Thymus (tissue), 11 donors: Measurements from ENCODE around the gene MYOD1. TPM values are rescaled to one million over a fixed set of nuclear protein-coding genes. Genes with fewer than 3 reads are reported as not detected.

Experiments used
- DNase-seq, 9 donors: peaks; one replicate each; pipeline ENCODE4 v3.0.0-alpha.2; 2013; ENCODE audit warnings: low spot score in 9 of 9, low read depth in 6 of 9, missing footprints in 1 of 9
- H3K27ac ChIP-seq, 2 donors: one replicate each; pipeline ENCODE4 v1.5.1; 2013; ENCODE audit warnings: control low read depth in 1 of 2, low read depth in 1 of 2, low read length in 1 of 2, mild to moderate bottlenecking in 1 of 2, moderate library complexity in 1 of 2
- H3K27me3 ChIP-seq, 2 donors: one replicate each; pipeline ENCODE4 v1.5.1; 2013; ENCODE audit warnings: low read length in 1 of 2; ENCODE audit not compliant: control insufficient read depth in 2 of 2, insufficient read depth in 1 of 2
- H3K36me3 ChIP-seq, 2 donors: one replicate each; pipeline ENCODE4 v1.5.1; 2013; ENCODE audit warnings: low read length in 1 of 2, mild to moderate bottlenecking in 1 of 2, moderate library complexity in 1 of 2; ENCODE audit not compliant: control insufficient read depth in 2 of 2, insufficient read depth in 2 of 2
- H3K4me1 ChIP-seq, 2 donors: one replicate each; pipeline ENCODE4 v1.5.1; 2013; ENCODE audit warnings: low read length in 2 of 2; ENCODE audit not compliant: control insufficient read depth in 2 of 2, insufficient read depth in 2 of 2
- H3K4me3 ChIP-seq, 2 donors: one replicate each; pipeline ENCODE4 v1.5.1; 2013; ENCODE audit warnings: low read length in 2 of 2, control low read depth in 1 of 2, mild to moderate bottlenecking in 1 of 2
- H3K9me3 ChIP-seq, 2 donors: one replicate each; pipeline ENCODE4 v1.5.1; 2013; ENCODE audit warnings: low read length in 1 of 2, mild to moderate bottlenecking in 1 of 2; ENCODE audit not compliant: control insufficient read depth in 2 of 2, insufficient read depth in 1 of 2
- WGBS: extraction: QIAGEN DNeasy Blood & Tissue Kit; methylation state at CpG from one replicate; pipeline ENCODE4 v1.1.7; 2013; 5-methylcytosine and 5-hydroxymethylcytosine counted together
- polyA plus RNA-seq: library from polyadenylated mRNA; stranded (reverse); fragments of 200-250 nt; gene quantifications from one replicate; pipeline ENCODE4 v1.2.3, GENCODE V29; 2013
- total RNA-seq: library from RNA; stranded (reverse); fragments of 120-200 nt; gene quantifications from one replicate; pipeline ENCODE4 v1.2.4, GENCODE V29; 2013
- donor health status: healthy.

The MYOD1 gene
- total and polyA plus RNA-seq, 2 donors: 0.38 to 0.43 TPM

GRCh38 chr11:17736930-17737817 lies 17.8 kb downstream of the MYOD1 start:
- Histone ChIP-seq H3K4me1 (peaks cover 0 to 3% of the 10 kb centered on the region in 2 donors), H3K27ac (no peak overlapping the region), H3K9me3 (peaks cover 0 to 6% of the 10 kb centered on the region in 2 donors), H3K27me3 (peaks cover 65 to 93% of the 10 kb centered on the region in 2 donors), H3K4me3 (no peak overlapping the region), H3K36me3 (no peaks in the 10 kb centered on the region)
- 52% methylated on average over 15 of the region's 15 CpGs for WGBS
- DNase-seq: no peak

GRCh38 chr11:17738151-17738973 lies 19.0 kb downstream of the MYOD1 start:
- no peak for DNase-seq
- Histone ChIP-seq H3K36me3 (no peaks in the 10 kb centered on the region), H3K27me3 (peaks cover 61 to 87% of the 10 kb centered on the region in 2 donors), H3K4me1 (peaks cover 0 to 3% of the 10 kb centered on the region in 2 donors), H3K4me3 (no peak overlapping the region), H3K27ac (no peak overlapping the region), H3K9me3 (peaks cover 0 to 6% of the 10 kb centered on the region in 2 donors)
- 54% methylated on average over 10 of the region's 10 CpGs for WGBS

GRCh38 chr11:17739945-17740338 lies 20.6 kb downstream of the MYOD1 start:
- WGBS: 61% methylated on average over 6 of the region's 6 CpGs
- no peak for DNase-seq

GRCh38 chr11:17740649-17741235 lies 21.4 kb downstream of the MYOD1 start:
- H3K27ac ChIP-seq: no peak overlapping the region
- WGBS: 71% methylated on average over 7 of the region's 7 CpGs
- no peaks in the 10 kb centered on the region for H3K36me3 ChIP-seq
- DNase-seq: no peak
- H3K27me3 ChIP-seq: peaks cover 38 to 72% of the 10 kb centered on the region in 2 donors
- H3K9me3 ChIP-seq: peaks cover 0 to 6% of the 10 kb centered on the region in 2 donors
- H3K4me3 ChIP-seq: no peak overlapping the region
- no peaks in the 10 kb centered on the region for H3K4me1 ChIP-seq

More at GRCh38 chr11:17739945-17740338, 20.6 kb downstream of the MYOD1 start:
- H3K9me3 ChIP-seq: peaks cover 0 to 6% of the 10 kb centered on the region in 2 donors
- no peaks in the 10 kb centered on the region for H3K4me1 ChIP-seq
- no peak overlapping the region for H3K27ac ChIP-seq
- H3K27me3 ChIP-seq: peaks cover 46 to 78% of the 10 kb centered on the region in 2 donors
- H3K36me3 ChIP-seq: no peaks in the 10 kb centered on the region
- no peak overlapping the region for H3K4me3 ChIP-seq

GRCh38 chr11:17741487-17741886 lies 22.1 kb downstream of the MYOD1 start:
- WGBS: 93% methylated on average over 10 of the region's 10 CpGs
- peaks cover 0 to 1% of the 10 kb centered on the region in 2 donors for H3K9me3 ChIP-seq
- H3K4me1 ChIP-seq: no peaks in the 10 kb centered on the region
- H3K27ac ChIP-seq: no peak overlapping the region
- H3K36me3 ChIP-seq: no peaks in the 10 kb centered on the region
- peaks cover 30 to 65% of the 10 kb centered on the region in 2 donors for H3K27me3 ChIP-seq
- no peak overlapping the region for H3K4me3 ChIP-seq
- no peak for DNase-seq

GRCh38 chr11:17742019-17742418 lies 22.6 kb downstream of the MYOD1 start:
- Histone ChIP-seq H3K9me3 (no peaks in the 10 kb centered on the region), H3K4me1 (no peaks in the 10 kb centered on the region), H3K27me3 (peaks cover 25 to 59% of the 10 kb centered on the region in 2 donors), H3K36me3 (no peaks in the 10 kb centered on the region), H3K4me3 (no peak overlapping the region), H3K27ac (no peak overlapping the region)
- WGBS: 84% methylated on average over 5 of the region's 5 CpGs
- DNase-seq: no peak

- 87% methylated on average over 13 of the region's 13 CpGs for WGBS
- Histone ChIP-seq H3K36me3 (no peaks in the 10 kb centered on the region), H3K9me3 (no peaks in the 10 kb centered on the region), H3K4me3 (no peak overlapping the region), H3K4me1 (no peaks in the 10 kb centered on the region), H3K27me3 (peaks cover 13 to 51% of the 10 kb centered on the region in 2 donors), H3K27ac (no peak overlapping the region)
- no peak for DNase-seq
Measured at GRCh38 chr11:17743026-17743807, 23.8 kb downstream of the MYOD1 start.

- 88% methylated on average over 5 of the region's 5 CpGs for WGBS
- H3K36me3 ChIP-seq: no peaks in the 10 kb centered on the region
- peaks cover 8 to 46% of the 10 kb centered on the region in 2 donors for H3K27me3 ChIP-seq
- no peaks in the 10 kb centered on the region for H3K9me3 ChIP-seq
- no peak for DNase-seq
- no peaks in the 10 kb centered on the region for H3K4me1 ChIP-seq
- no peak overlapping the region for H3K4me3 ChIP-seq
- H3K27ac ChIP-seq: no peak overlapping the region
Measured at GRCh38 chr11:17743808-17744119, 24.4 kb downstream of the MYOD1 start.
